Activated CD4-positive, alpha-beta T cell treated with anti-CD3 and anti-CD28 coated beads for 48 hours (primary cell): ENCODE data around the gene PAX7.
"Not testable (repeated sequence)": the region's sequence is repeated elsewhere in the genome, so short reads cannot be mapped to it uniquely, and the experiment has no call there.

Source experiments
- DNase-seq: peaks from one replicate; pipeline ENCODE4 v3.0.0-alpha.2; 2020

Gene PAX7

DNA sequence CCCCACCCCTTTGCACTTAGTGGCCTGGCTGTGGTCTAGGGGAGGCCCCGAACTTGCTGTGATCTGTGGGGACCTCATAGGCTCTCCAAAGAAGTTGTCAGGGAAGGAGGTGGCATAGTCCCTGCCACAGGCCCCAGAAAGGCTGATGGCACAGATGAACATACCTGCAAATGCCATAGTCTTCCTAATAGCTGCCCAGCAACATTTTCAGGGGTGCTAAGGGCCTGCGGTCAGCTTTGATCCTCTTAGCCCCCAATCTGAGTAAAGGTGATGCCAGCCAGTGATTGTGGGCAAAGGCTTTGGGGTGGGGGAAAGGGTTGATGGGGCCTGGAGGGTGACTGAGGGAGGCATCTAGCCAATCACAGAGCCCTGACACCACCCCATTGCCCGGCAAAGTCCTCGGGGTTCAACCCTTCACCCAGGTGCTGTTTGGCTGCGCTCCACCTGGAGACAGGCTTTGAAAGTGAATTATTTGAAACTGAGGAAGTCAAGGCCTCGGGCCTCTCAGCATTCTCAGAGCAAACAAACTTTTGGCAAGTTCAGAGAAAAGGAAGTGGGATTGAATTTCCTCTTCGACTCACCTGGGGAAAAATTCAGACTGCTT lies 35.8 kb downstream of the PAX7 start:
- DNase-seq: no peak

DNA sequence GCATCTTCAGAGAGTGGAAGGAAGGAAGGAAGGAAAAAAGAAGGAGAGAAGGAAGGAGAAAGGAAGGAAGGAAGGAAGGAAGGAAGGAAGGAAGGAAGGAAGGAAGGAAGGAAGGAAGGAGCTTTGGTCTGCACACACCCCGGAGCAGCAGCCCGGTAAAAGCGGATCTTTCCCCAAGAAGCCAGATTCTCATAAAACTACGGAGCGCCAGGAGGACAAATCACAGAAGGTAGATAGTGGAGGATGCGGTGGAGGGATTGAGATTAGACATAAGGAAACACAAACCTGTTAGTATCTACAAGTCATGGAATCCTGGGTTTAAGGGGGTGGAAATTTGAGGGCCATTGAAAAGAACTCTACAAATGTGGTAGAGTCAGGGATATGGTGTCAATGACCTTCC lies 36.7 kb downstream of the PAX7 start:
- DNase-seq: no peak

DNA sequence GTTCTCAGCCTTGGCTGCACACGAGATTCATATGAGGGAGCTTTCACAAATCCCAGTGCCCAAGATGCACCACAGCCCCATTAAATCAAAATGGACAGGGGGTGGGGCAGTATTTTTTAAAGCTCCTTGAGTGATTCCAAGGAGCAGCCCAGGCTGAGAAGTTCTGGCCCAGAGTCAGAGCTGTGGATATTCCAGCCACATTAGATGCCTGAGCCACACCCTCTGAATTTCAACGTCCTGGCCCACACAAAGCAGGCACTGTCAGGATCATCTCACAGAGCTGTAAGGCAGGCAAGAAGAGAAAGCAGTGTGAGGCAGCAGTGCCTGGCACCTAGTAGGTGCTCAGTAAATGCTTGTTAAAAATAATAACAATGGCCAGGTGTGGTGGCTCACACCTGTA lies 37.4 kb downstream of the PAX7 start:
- no peak for DNase-seq

DNA sequence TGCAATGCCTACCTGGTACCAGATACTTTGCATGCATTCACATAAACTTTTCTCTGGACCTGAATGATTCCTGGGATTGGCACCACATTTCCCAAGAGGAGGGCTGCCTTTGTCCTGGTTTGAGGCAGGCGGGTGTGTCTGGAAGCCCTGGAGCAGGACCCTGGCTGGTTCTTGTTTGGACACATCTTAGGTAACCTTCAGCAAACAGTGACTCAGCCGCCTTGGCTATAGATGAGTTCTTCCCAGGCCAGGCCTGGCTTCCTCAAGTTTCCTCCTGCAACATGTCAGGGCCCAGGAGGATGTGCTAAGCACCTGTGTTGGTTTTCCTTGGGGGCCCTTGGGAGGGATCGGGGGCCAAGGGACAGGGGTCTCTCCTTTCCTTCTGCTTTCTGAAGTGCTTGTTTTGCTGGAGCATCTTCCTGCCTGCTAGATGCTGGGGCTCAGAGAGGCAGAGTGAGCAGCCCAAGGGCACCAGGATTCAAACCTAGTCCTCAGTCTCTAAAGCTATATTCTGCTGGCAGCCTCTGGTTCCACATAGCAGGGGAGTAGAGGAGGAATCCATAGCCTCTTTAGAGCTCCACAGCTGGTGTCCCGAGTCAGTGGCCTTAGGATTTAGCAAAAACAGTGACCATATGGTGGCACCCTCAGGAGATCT lies 38.2 kb downstream of the PAX7 start:
- DNase-seq: no peak

DNA sequence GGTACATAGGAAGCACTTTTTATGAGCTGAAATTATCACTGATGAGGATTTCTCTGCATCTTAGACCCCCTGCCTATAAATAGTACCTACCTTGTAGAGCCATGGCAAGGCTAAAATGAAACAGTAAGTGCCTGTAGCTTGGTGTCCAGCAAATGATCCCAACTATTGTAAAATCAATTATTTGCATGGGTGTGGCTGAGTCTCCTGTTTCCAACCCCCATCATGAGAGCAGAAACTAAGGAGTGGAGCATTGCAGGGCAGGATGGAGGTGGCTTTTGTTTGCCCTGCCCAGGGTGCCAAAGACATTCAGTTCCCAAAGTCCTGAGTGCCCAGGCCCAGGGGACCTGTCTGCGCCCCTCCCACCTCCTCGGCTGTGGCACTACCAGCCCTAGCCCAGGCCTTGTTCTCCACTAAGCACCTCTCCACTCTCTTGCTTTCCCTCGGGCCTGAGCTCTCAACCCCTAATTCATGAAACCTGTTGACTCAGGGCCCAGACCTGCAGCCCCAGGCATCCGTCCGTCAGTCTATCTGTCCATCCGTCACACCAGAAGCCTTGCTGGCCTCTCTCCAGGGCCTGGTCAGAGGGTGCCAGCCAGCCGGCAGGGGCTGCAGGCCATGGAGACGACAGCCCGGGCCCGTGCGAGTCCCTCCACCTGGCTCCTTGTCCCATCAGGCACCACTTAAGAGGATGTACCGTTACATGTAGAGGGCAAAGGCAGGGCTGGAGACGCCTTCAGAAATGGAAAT lies 39.6 kb downstream of the PAX7 start:
- no peak for DNase-seq

DNA sequence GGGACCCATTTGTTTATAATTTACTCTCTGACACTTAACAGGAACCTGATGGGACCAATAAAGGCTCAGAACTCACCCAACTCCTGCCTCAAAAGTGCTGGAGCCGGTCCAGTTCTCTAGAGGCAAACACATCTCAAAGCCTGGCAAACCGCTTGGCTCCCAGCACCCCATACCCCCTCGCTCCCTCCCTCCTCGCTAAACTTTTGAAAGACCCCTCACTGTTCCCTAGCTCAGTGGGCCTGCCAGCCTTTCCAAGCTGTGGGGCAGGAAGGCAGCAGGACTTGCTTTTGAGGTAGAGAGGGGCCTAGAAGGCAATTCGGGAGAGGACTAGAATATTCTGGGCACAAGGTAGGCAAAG lies 40.2 kb downstream of the PAX7 start:
- DNase-seq: no peak

DNA sequence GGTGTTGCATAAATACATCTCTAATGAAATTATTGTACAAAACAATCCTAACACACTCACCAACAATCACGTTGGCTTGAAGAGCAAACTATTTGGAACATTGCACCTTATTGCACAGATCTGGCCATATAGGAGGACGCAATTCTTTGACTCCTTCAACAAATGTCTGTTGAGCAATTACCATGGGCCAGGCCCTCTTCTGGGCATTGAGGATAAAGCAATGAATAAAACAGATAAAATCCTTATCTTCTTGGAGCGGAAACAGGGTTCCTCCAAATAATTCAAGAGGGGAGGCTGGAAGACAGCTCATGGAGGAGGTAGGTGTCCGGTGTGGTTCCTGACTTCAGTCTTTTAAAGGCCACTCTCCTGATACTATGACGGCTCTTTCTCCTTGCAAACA lies 43.3 kb downstream of the PAX7 start:
- DNase-seq: no peak

DNA sequence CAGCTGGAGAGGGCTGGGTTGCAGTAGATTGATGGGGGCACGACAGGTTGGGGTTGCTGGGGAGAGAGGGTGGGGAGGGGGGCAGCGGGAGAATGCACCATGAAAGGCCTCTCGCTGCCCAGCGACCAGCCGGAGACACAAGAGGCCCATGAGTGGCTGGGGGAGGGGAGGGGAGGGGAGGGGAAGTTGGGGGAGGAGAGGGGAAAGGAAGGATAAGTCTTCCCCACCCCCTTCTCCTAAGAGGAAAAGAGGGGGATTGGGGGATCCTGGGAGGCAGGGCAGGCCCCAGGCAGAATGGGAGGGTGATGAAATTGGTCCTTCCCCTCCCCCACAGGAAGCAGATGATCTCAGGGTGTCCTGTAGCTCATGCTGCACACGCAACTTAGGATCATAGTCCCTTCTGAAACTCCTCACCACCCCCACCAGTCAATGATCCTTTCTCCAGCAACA lies 45.7 kb downstream of the PAX7 start:
- no peak for DNase-seq

DNA sequence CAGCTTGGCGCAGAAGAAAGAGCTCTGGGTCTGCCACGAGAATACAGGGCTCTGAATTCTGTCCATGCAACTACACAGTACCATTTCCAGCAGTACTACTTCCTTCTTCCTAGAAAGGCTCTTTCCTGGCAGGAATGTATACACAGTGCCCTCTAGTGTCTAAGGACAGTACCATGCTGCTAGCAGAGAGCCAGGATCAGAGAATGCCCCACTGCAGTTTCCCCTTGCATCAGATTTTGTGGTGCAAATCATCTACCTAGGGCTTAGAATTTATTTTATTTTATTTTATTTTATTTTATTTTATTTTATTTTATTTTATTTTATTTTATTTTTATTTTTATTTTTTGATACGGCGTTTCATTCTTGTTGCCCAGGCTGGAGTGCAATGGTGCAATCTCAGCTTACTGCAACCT lies 50.8 kb downstream of the PAX7 start:
- DNase-seq: no peak

DNA sequence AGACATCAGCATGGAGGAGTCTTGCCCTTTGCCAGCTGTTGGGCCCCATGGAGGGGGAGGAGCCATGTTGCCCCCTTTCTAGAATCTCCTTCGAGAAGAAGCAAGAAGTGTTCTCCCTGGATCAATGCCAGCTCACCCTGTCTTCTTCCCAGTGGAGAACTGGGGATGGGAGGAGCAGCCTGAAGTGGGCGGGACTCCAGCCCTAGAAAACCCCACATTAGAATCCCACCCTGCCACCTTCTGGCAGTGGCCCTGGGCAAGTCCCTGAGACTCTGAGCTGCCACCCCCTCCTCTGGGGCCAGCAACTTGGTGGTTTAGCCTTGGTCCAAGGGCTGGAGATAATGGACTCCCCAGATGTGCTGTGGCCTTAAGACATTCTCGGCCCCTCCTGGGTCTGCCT lies 51.7 kb downstream of the PAX7 start:
- DNase-seq: no peak

DNA sequence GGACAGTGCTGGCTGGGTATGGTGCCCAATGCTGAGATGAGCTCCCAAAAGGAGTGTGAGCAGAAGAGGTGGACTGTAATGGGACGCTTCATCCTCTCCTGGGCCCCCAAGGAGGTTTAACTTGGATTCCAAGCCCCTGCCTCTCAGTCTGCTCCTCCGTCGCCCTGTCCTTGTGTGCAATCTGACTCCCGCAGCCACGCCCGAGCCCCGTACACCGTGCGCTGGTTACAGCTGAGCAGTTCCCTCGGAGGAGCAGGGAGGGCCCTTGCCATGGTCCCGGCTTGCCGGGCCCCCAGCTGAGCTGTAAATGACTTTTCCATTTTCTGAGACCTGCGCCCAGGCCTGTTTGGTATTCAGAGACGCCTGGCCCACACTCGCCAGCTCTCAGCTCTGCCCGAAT lies 53.7 kb downstream of the PAX7 start:
- DNase-seq: no peak

DNA sequence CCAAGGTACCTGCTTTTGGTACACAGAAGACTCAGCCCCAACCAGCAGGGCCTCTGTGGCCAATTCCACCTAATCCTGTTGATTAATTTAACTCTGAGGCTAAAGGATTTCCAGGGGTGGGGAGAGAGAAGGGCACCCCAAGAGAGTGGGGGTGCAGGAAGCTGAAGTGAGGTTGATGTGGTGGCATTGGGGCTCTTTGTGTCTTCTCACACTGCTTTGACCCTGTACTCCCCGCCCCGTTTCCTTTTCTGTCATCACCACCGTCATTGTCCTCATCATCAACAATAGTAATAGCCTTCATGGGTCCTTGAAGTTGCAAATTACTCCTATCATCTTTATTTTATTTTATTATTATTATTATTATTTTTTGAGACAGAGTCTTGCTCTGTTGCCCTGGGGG lies 55.9 kb downstream of the PAX7 start:
- no peak for DNase-seq

DNA sequence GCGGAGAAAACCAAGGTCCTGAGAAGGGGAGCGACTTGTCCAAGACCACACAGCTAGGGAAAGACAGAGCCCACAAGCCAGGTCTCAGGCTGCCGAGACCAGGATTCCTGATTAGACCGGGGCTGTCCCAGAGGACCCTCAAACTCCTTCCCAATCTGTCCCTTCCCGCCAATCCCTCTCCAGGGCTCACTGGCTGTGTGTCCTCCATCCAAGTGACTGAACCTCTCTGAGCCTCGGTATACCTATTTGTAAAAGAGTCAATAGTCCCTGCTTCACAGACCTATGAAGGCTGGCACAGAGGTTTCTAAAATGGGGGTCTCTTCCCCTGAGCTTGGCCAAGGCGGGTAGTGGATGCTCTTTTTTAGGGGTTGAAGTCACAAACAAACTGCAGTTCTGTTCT lies 56.6 kb downstream of the PAX7 start:
- no peak for DNase-seq

DNA sequence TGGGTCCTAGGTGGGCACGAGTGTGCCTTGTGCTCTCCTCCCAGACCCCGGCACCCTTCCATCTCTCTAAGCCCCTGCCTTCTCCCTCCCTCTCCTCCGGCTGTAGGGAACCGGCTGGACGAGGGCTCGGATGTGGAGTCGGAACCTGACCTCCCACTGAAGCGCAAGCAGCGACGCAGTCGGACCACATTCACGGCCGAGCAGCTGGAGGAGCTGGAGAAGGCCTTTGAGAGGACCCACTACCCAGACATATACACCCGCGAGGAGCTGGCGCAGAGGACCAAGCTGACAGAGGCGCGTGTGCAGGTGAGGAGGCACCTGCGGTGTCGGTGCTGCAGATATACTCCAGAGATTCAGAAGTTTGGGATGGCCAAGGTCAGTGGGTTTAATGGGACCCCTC lies 61.0 kb downstream of the PAX7 start:
- DNase-seq: no peak

DNA sequence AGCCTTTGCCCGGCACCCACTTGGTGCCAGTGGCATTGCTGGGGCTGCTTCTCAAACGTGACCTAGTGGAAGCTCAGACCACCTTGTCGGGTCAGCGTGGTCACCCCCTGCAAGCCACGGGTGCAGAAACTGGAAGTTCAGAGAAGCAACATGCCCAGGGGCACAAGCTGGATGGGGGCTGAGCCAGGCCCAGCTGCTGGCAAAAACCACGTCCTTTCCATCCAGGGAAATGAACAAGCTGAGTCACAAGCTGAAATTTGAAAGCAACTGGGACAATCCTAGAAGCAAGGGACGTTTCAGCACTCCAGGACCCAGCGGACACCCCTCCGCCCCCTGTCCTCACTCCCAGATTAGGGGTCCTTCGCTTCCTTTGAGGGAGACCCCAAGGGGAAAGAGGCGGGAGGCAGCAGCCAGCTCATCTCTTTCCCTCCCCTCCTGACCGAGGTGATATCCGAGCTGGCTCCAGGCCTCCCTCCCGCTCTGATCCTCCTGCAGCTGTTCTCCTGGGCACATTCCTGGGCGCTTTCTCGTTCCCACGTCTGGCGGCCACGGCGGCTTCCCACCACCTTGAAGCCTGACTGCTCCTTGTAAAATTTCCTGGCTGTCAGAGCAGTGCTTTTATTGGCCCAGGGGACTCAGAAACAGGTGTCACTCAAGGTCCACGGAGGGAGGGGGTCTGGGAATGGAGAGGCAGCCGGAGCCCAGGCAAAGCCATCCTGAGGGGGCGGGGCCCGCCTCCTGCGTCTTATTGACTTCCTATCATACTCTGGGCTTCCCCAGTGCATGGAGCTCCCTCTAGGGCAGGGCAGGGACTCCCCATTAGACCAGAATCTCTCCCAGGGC lies 62.8 kb downstream of the PAX7 start:
- DNase-seq: no peak

DNA sequence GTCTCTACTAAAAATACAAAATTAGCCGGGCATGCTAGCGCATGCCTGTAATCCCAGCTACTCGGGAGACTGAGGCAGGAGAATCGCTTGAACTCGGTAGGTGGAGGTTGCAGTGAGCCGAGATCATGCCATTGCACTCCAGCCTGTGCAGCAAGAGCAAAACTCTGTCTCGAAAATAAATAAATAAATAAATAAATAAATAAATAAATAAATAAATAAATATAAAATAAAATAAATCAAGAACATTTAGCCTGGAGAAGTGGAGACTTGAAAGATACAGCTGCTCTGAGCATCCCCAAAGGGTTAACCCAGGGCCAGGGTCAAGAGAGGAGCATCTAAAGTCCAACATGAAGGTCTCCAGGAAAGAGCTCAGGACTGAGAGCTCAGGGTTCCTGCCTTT lies 63.6 kb downstream of the PAX7 start:
- not testable (repeated sequence) for DNase-seq

DNA sequence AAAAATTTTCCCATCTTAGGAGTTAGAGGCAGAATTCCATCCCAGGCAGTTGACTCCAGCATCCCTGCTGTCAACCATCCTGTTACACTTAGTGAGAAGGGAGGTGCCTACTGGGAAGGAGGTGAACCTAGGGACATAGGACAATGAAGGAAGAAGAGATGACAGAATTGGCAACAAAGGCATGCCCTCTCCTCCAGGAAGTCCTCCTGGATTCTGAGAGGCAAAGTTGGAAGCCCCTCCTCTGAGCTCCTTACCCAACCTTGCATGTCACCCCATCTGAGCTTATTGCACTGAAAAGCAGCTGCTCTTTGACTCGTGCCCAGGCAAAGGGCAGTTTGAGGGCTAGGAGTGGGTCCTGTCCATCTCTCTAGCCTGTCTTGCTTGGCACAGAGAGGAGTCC lies 66.9 kb downstream of the PAX7 start:
- no peak for DNase-seq

DNA sequence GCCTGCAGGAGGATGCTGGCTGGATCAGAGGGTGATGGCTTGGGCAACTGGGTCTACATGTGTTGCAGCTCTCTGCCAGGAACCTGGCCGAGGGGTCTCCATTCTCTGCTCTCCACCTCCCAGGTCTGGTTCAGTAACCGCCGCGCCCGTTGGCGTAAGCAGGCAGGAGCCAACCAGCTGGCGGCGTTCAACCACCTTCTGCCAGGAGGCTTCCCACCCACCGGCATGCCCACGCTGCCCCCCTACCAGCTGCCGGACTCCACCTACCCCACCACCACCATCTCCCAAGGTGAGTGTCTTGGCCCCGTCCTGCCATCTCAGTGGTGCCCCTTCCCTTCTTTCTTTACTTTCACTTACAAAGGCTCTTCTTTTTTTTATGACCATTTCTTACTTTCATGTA lies 69.9 kb downstream of the PAX7 start:
- no peak for DNase-seq

DNA sequence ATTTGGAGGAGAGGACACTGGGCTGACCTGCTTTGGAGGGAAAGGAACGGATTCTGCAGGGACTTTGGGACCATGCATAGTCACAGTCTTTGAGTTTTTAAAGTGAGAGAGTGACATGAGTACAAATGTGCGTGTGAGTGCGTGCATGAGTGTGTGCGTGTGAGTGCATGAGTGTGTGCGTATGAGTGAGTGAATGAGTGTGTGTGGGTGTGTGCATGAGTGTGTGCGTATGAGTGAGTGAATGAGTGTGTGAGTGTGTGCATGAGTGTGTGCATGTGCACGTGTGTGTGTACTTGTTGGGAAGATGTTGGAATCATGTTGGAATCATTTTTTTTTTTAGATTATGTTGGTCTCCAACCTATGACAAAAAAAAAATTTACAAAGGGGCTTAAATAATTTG lies 70.5 kb downstream of the PAX7 start:
- no peak for DNase-seq

DNA sequence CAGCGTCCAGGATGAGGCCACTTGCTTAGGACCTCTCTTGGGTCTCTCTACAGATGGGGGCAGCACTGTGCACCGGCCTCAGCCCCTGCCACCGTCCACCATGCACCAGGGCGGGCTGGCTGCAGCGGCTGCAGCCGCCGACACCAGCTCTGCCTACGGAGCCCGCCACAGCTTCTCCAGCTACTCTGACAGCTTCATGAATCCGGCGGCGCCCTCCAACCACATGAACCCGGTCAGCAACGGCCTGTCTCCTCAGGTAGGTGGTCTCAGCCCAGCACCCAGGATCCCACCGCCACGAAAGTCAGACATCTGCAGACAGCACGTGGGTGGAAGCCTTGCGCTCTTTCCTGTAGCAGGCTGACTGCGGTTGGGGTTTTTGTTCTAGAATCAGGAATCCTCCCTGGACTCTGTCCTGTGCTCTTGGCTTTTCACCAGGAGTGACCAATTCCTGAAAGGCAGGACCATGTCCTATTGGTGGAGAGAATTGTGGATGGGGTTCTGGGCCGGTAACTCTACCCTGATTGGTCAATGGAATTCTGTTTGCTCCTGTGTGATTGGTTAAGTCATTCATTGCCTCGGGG lies 72.5 kb downstream of the PAX7 start:
- no peak for DNase-seq

DNA sequence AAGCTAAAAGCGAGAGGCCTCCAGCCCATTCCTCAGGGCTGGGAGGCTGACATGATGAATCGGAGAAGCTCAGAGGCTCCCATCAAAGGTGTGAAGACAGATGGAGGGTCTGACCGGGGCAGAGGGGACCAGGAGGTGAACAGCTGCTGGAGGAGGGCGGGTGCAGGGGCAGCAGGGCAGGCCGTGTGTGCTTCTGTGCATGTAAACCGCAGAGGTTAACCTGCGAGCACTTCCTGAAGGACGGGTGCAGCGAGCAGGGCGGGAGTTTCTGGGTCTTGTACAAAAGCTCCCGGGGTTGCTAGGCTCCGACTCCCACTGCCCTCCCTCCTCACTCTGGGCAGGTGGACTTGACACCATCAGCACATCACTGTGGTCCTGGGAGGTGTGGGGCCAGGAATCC lies 75.2 kb downstream of the PAX7 start:
- no peak for DNase-seq

DNA sequence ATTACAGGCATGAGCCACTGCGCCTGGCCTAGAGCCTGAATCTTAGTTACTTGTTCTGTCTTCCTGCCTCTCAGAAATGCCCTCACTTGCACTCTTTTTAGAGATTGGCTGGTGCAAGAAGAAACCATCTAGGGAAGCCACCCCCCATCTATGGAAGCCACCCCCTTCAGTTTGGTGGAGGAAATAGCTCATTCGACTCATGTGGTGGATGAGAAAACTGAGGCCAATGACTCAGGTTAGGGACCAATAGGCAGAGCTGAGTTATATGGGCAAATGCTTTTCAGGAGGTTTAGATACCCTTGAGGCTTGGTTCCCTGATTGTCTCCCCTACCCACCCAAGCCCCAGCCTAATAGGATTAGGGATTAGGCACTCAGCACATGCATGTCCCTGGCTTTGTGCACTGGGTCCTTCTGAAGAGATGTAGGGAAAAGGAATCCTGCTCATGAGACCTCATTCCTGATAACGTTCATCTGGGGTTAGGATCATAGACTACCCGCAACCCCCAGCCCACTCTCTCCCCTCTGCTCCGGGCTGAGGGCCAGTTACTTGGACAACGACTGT lies 77.1 kb downstream of the PAX7 start:
- DNase-seq: no peak

DNA sequence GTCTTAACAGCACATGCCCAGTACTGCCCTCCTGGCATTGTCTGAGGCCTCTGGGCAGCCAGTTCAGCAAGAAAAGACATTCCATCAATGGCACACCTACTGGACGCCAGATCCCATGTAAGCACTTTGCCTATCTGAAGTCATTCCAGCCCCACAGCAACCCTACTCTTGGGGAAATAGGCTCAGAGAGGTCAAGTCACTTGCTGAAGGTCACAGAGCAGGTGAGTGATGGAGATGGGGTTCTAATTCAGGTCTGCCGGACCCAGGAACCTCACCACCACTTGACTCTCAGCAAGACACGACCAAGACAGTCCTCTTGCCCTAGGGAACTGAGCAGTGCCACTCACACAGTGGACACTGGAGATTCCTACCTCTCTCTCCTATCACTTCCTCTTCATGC lies 79.4 kb downstream of the PAX7 start:
- no peak for DNase-seq
